ENCODE data around the gene FXYD3.

DNA sequence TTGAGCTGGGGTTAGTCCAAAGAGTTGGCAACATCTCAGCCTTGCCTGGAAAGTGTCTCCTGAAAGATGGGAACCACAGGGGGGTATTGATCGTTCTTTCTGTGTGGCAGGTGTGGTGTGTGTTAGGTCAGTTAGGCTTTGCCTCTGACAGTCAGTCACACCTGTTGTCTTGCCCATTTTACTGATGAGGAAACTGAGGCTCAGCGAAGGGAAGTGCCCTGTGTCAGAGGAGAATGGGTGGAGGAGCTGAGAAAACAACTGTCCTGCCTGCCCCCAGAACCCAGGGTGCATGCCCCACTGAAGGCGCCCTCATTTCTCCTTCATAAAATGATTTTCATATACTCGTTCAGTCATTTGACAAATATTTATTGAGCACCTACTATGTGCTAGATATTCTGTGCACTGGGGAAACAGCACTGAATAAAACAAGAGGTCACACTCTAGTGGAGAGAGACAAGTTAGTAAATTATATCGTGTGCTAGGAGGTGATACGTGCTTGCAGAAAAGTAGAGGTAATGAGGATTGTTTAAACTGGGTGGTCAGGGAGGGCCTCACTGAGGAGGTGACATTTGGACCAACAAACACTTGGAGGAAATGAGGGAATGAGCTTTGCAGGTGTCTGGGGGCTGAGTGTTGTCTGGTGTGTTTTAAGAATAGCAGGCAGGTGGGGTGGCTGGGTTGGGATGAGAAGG, 40.5 kb downstream of the FXYD3 start:
- TF ChIP-seq RAD21 (IDR thresholded peaks at IDR 0.05) = no peak
- TF ChIP-seq, protein P1, sequence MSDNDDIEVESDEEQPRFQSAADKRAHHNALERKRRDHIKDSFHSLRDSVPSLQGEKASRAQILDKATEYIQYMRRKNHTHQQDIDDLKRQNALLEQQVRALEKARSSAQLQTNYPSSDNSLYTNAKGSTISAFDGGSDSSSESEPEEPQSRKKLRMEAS (IDR thresholded peaks at IDR 0.05) = no peak
- TF ChIP-seq FOXA1 (IDR thresholded peaks at IDR 0.05) = no peak
- TF ChIP-seq YY1 (IDR thresholded peaks at IDR 0.05) = no peak
- TF ChIP-seq, protein P2, sequence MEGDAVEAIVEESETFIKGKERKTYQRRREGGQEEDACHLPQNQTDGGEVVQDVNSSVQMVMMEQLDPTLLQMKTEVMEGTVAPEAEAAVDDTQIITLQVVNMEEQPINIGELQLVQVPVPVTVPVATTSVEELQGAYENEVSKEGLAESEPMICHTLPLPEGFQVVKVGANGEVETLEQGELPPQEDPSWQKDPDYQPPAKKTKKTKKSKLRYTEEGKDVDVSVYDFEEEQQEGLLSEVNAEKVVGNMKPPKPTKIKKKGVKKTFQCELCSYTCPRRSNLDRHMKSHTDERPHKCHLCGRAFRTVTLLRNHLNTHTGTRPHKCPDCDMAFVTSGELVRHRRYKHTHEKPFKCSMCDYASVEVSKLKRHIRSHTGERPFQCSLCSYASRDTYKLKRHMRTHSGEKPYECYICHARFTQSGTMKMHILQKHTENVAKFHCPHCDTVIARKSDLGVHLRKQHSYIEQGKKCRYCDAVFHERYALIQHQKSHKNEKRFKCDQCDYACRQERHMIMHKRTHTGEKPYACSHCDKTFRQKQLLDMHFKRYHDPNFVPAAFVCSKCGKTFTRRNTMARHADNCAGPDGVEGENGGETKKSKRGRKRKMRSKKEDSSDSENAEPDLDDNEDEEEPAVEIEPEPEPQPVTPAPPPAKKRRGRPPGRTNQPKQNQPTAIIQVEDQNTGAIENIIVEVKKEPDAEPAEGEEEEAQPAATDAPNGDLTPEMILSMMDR (IDR thresholded peaks at IDR 0.05; ENCODE audit: low read depth, low read length, missing input control) = no peak
- TF ChIP-seq, protein P3, sequence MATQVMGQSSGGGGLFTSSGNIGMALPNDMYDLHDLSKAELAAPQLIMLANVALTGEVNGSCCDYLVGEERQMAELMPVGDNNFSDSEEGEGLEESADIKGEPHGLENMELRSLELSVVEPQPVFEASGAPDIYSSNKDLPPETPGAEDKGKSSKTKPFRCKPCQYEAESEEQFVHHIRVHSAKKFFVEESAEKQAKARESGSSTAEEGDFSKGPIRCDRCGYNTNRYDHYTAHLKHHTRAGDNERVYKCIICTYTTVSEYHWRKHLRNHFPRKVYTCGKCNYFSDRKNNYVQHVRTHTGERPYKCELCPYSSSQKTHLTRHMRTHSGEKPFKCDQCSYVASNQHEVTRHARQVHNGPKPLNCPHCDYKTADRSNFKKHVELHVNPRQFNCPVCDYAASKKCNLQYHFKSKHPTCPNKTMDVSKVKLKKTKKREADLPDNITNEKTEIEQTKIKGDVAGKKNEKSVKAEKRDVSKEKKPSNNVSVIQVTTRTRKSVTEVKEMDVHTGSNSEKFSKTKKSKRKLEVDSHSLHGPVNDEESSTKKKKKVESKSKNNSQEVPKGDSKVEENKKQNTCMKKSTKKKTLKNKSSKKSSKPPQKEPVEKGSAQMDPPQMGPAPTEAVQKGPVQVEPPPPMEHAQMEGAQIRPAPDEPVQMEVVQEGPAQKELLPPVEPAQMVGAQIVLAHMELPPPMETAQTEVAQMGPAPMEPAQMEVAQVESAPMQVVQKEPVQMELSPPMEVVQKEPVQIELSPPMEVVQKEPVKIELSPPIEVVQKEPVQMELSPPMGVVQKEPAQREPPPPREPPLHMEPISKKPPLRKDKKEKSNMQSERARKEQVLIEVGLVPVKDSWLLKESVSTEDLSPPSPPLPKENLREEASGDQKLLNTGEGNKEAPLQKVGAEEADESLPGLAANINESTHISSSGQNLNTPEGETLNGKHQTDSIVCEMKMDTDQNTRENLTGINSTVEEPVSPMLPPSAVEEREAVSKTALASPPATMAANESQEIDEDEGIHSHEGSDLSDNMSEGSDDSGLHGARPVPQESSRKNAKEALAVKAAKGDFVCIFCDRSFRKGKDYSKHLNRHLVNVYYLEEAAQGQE (IDR thresholded peaks at IDR 0.05) = no peak
- no peak for TF ChIP-seq TAF1 (conservative IDR thresholded peaks at IDR 0.05)
- TF ChIP-seq JUND (IDR thresholded peaks at IDR 0.05) = no peak
- TF ChIP-seq SP1 (IDR thresholded peaks at IDR 0.05) = no peak
- TF ChIP-seq EGR1 (IDR thresholded peaks at IDR 0.05; ENCODE audit: low read depth in 2 of 2) = no peak
- TF ChIP-seq RXRA (IDR thresholded peaks at IDR 0.05) = no peak
- no peak for TF ChIP-seq HNF4A (conservative IDR thresholded peaks at IDR 0.05)
- TF ChIP-seq, protein P4, sequence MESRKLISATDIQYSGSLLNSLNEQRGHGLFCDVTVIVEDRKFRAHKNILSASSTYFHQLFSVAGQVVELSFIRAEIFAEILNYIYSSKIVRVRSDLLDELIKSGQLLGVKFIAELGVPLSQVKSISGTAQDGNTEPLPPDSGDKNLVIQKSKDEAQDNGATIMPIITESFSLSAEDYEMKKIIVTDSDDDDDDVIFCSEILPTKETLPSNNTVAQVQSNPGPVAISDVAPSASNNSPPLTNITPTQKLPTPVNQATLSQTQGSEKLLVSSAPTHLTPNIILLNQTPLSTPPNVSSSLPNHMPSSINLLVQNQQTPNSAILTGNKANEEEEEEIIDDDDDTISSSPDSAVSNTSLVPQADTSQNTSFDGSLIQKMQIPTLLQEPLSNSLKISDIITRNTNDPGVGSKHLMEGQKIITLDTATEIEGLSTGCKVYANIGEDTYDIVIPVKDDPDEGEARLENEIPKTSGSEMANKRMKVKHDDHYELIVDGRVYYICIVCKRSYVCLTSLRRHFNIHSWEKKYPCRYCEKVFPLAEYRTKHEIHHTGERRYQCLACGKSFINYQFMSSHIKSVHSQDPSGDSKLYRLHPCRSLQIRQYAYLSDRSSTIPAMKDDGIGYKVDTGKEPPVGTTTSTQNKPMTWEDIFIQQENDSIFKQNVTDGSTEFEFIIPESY (IDR thresholded peaks at IDR 0.05) = no peak
- TF ChIP-seq GABPA (IDR thresholded peaks at IDR 0.05 in 1 of 2, conservative IDR thresholded peaks at IDR 0.05 in 1 of 2) = no peak

Data from liver (tissue), 3 donors.